Panc1 (cell line): ENCODE data around the gene KCNA3.

Experiments
- CTCF ChIP-seq: fragments of 450-650 bp; IDR thresholded peaks from 2 replicates; pipeline ENCODE4 v1.5.1; 2017; ENCODE audit warnings: mild to moderate bottlenecking
- POLR2AphosphoS5 ChIP-seq: IDR thresholded peaks from 2 replicates; pipeline ENCODE4 v1.6.1; 2012; ENCODE audit warnings: mild to moderate bottlenecking, low read depth, low read length, moderate library complexity
- SIN3A ChIP-seq: IDR thresholded peaks from 2 replicates; pipeline ENCODE4 v1.6.1; 2012; ENCODE audit warnings: low read depth, mild to moderate bottlenecking, low read length, moderate library complexity, borderline replicate concordance; ENCODE audit not compliant: insufficient read depth
- TCF7L2 ChIP-seq: IDR thresholded peaks from 2 replicates; pipeline ENCODE4 v1.6.1; 2011; ENCODE audit warnings: mild to moderate bottlenecking, low read depth, low read length, inconsistent platforms
- TF ChIP-seq, protein P1 (sequence below), 2 experiments: IDR thresholded peaks; 2 replicates each; pipeline ENCODE4 v1.6.1; 2011 to 2012; ENCODE audit warnings: low read depth in 2 of 2, control low read depth in 1 of 2, low read length in 1 of 2, mild to moderate bottlenecking in 1 of 2, moderate library complexity in 1 of 2; ENCODE audit not compliant: insufficient read depth in 1 of 2

DNA sequence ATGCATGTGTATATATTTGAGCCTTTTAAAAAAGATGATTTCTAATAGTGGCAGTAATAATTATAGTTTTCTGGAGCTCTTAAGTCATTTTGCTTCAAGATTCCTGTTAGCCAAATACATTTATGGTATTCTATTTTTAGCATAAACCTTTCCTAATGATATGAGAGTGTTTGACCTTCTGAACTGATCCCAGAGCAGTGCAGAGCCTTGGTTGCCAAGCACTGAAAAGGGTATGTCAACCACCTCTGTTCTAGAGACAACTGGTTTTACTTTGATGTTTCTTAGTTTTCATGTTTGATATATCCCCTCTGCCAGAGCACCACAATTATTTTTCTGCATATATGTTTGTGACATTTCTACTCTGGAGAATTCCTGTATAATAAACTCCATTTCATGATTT, 15.1 kb upstream of the KCNA3 start:
- TF ChIP-seq CTCF (no peak), POLR2AphosphoS5 (no peak), SIN3A (no peak), TCF7L2 (no peak)
- TF ChIP-seq, protein P1, sequence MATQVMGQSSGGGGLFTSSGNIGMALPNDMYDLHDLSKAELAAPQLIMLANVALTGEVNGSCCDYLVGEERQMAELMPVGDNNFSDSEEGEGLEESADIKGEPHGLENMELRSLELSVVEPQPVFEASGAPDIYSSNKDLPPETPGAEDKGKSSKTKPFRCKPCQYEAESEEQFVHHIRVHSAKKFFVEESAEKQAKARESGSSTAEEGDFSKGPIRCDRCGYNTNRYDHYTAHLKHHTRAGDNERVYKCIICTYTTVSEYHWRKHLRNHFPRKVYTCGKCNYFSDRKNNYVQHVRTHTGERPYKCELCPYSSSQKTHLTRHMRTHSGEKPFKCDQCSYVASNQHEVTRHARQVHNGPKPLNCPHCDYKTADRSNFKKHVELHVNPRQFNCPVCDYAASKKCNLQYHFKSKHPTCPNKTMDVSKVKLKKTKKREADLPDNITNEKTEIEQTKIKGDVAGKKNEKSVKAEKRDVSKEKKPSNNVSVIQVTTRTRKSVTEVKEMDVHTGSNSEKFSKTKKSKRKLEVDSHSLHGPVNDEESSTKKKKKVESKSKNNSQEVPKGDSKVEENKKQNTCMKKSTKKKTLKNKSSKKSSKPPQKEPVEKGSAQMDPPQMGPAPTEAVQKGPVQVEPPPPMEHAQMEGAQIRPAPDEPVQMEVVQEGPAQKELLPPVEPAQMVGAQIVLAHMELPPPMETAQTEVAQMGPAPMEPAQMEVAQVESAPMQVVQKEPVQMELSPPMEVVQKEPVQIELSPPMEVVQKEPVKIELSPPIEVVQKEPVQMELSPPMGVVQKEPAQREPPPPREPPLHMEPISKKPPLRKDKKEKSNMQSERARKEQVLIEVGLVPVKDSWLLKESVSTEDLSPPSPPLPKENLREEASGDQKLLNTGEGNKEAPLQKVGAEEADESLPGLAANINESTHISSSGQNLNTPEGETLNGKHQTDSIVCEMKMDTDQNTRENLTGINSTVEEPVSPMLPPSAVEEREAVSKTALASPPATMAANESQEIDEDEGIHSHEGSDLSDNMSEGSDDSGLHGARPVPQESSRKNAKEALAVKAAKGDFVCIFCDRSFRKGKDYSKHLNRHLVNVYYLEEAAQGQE (IDR thresholded peaks at IDR 0.05; ENCODE audit: insufficient read depth in 1 of 2, low read depth in 2 of 2, low read length in 1 of 2), result no peak
